ENCODE measurements around the gene RPL9. TPM values are rescaled to one million over a fixed set of nuclear protein-coding genes. Genes with fewer than 3 reads are reported as not detected.

The RPL9 gene
- total and polyA plus RNA-seq, 2 of the 8 experiments (the other 6 are each of a cell fraction or from before 2014, with no cell fraction given): 1,161 to 1,184 TPM

GRCh38 chr4:39480902-39481695, 22.4 kb upstream of the RPL9 start (continued):
- TF ChIP-seq BCL11A (IDR thresholded peaks at IDR 0.05; ENCODE audit: low read depth in 2 of 2, low read length in 2 of 2) (no peak), EGR1 (IDR thresholded peaks at IDR 0.05; ENCODE audit: borderline replicate concordance, low read depth, low read length) (no peak), BRCA1 (IDR thresholded peaks at IDR 0.05; ENCODE audit: low read depth, low read length) (no peak)

Data from H1 (cell line).